HEK293 (cell line): Measurements from ENCODE around the gene RNF126.

Experiments
- ZBTB7A ChIP-seq: fragments of 450-650 bp; formaldehyde crosslinking; IDR thresholded peaks from 2 replicates; pipeline ENCODE4 v1.5.1; 2016; ENCODE audit warnings: low read depth, missing biosample characterization, missing genetic modification characterization
- ZNF76 ChIP-seq: fragments of 450-650 bp; formaldehyde crosslinking; IDR thresholded peaks from 2 replicates; pipeline ENCODE4; 2016; ENCODE audit warnings: low read depth, missing biosample characterization, missing genetic modification characterization, borderline replicate concordance
- TF ChIP-seq, protein P1 (sequence below): fragments of 450-650 bp; formaldehyde crosslinking; IDR thresholded peaks from 2 replicates; pipeline ENCODE4 v1.5.1; 2016; ENCODE audit warnings: missing biosample characterization, missing genetic modification characterization
- TF ChIP-seq, protein P2 (sequence below): fragments of 450-650 bp; formaldehyde crosslinking; IDR thresholded peaks from 2 replicates; pipeline ENCODE4 v1.5.1; 2016; ENCODE audit warnings: missing biosample characterization, missing genetic modification characterization
- TF ChIP-seq, protein P3 (sequence below): fragments of 450-650 bp; formaldehyde crosslinking; IDR thresholded peaks from 2 replicates; pipeline ENCODE4 v1.5.1; 2016; ENCODE audit warnings: missing biosample characterization, missing genetic modification characterization

DNA sequence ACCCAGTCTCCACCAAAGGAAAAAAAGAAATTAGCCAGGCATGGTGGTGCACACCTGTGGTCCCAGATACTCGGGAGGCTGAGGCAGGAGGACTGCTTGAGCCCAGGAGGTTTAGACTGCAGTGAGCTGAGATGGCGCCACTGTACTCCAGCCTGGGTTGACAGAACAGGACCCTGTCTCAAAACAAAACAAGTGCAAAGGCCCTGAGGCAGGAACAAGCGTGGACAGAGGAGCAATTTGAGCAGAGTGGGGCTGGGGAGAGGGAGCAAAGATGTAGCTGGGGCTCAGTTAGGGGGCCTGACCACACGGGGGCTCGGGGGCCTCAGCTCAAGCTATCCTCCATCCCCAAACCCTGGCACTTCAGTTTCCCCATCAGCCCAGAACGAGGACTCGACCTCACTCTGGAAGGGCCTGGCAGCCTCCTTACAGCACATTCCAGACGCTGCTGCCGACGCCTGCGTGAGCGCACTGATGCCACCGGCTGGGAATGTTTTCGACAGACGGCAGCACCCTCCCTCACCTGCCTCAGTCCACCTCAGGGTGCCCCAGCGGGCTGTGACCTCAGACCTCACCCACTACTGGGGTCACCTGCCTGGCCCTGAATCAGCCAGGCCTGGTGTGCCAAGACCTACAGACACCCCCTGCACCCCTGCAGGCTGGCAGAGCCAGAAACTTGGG lies 27.9 kb downstream of the RNF126 start:
- TF ChIP-seq ZBTB7A (tag by site-specific recombination) (no peak), ZNF76 (tag by site-specific recombination) (no peak)
- TF ChIP-seq, protein P1, sequence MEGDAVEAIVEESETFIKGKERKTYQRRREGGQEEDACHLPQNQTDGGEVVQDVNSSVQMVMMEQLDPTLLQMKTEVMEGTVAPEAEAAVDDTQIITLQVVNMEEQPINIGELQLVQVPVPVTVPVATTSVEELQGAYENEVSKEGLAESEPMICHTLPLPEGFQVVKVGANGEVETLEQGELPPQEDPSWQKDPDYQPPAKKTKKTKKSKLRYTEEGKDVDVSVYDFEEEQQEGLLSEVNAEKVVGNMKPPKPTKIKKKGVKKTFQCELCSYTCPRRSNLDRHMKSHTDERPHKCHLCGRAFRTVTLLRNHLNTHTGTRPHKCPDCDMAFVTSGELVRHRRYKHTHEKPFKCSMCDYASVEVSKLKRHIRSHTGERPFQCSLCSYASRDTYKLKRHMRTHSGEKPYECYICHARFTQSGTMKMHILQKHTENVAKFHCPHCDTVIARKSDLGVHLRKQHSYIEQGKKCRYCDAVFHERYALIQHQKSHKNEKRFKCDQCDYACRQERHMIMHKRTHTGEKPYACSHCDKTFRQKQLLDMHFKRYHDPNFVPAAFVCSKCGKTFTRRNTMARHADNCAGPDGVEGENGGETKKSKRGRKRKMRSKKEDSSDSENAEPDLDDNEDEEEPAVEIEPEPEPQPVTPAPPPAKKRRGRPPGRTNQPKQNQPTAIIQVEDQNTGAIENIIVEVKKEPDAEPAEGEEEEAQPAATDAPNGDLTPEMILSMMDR (tag by site-specific recombination) = no peak
- TF ChIP-seq, protein P2, sequence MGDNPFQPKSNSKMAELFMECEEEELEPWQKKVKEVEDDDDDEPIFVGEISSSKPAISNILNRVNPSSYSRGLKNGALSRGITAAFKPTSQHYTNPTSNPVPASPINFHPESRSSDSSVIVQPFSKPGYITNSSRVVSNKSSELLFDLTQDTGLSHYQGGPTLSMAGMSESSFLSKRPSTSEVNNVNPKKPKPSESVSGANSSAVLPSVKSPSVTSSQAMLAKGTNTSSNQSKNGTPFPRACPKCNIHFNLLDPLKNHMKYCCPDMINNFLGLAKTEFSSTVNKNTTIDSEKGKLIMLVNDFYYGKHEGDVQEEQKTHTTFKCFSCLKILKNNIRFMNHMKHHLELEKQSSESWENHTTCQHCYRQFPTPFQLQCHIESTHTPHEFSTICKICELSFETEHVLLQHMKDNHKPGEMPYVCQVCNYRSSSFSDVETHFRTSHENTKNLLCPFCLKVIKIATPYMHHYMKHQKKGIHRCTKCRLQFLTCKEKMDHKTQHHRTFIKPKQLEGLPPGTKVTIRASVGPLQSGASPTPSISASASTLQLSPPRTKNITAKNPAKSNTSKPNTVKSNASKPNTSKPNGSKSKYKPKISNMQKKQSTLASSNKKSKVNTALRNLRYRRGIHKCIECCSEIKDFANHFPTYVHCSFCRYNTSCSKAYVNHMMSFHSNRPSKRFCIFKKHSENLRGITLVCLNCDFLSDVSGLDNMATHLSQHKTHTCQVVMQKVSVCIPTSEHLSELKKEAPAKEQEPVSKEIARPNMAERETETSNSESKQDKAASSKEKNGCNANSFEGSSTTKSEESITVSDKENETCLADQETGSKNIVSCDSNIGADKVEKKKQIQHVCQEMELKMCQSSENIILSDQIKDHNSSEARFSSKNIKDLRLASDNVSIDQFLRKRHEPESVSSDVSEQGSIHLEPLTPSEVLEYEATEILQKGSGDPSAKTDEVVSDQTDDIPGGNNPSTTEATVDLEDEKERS (tag by site-specific recombination) = no peak
- TF ChIP-seq, protein P3, sequence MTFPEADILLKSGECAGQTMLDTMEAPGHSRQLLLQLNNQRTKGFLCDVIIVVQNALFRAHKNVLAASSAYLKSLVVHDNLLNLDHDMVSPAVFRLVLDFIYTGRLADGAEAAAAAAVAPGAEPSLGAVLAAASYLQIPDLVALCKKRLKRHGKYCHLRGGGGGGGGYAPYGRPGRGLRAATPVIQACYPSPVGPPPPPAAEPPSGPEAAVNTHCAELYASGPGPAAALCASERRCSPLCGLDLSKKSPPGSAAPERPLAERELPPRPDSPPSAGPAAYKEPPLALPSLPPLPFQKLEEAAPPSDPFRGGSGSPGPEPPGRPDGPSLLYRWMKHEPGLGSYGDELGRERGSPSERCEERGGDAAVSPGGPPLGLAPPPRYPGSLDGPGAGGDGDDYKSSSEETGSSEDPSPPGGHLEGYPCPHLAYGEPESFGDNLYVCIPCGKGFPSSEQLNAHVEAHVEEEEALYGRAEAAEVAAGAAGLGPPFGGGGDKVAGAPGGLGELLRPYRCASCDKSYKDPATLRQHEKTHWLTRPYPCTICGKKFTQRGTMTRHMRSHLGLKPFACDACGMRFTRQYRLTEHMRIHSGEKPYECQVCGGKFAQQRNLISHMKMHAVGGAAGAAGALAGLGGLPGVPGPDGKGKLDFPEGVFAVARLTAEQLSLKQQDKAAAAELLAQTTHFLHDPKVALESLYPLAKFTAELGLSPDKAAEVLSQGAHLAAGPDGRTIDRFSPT (tag by site-specific recombination) = no peak
